Thyroid gland (tissue), 4 donors: ENCODE data around the gene JAKMIP1.

Source experiments
- CTCF ChIP-seq, 6 experiments: fragments of 200-600 bp in 3 of 6; fragments of 450-650 bp in 3 of 6; sonication (generic) in 3 of 6; IDR thresholded peaks; one replicate each; pipeline ENCODE4 v1.5.1; 2016 to 2019; ENCODE audit warnings: antibody characterized with exemption in 6 of 6, mild to moderate bottlenecking in 2 of 6, inconsistent platforms in 1 of 6, moderate library complexity in 1 of 6
- POLR2A ChIP-seq, 2 donors: fragments of 450-650 bp; IDR thresholded peaks; one replicate each; pipeline ENCODE4 v1.6.1; 2017; ENCODE audit warnings: antibody characterized with exemption in 2 of 2, mild to moderate bottlenecking in 2 of 2, moderate library complexity in 1 of 2

DNA sequence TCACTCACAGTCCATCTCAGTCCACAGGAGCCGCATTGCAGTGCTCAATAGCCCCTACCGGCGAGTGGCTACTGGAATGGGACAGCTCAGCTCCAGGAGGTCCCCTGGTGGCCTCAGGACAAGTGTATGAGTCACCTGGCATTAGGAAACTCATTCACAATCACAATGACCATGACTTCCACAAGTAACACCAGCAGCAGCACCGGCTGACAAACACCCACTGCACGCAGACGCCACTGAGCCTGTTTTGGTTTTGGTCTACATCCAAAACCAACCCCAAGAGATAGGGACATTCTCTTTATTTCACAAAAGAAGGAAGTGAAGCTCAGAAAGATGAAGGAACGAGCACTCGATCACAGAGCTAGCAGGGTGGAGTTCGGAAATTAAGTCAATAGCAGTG lies 8.1 kb downstream of the JAKMIP1 start:
- TF ChIP-seq CTCF (IDR thresholded peaks at IDR 0.05) = no peak
- no peak for TF ChIP-seq POLR2A (IDR thresholded peaks at IDR 0.05)
